ENCODE results near the gene SUPT5H. TPM values are rescaled to one million over a fixed set of nuclear protein-coding genes. Genes with fewer than 3 reads are reported as not detected.

Gene SUPT5H
- total RNA-seq, 2 donors from 2014 or later = 79.8 to 246 TPM

- intact Hi-C loops (cut with DNase I) = no loop called here
- H3K36me3 ChIP-seq = peaks cover 8 to 9% of the 10 kb centered on the region in 2 donors
These were observed 44.4 kb downstream of the SUPT5H start for GRCh38 chr19:39489756-39490155.

GRCh38 chr19:39492225-39492624 lies 46.8 kb downstream of the SUPT5H start:
- no peak overlapping the region for H3K27ac ChIP-seq
- DNase-seq (ENCODE audit: low spot score) = no peak
- H3K4me3 ChIP-seq = no peak overlapping the region
- H3K36me3 ChIP-seq = peaks cover 8 to 9% of the 10 kb centered on the region in 2 donors
- 93% methylated on average over 6 of the region's 6 CpGs for WGBS
- TF ChIP-seq POLR2AphosphoS5 (IDR thresholded peaks at IDR 0.05) = no peak
- TF ChIP-seq POLR2A (IDR thresholded peaks at IDR 0.05) = no peak
- TF ChIP-seq CTCF (IDR thresholded peaks at IDR 0.05) = no peak
- H3K9me3 ChIP-seq = no peaks in the 10 kb centered on the region
- intact Hi-C loops (cut with DNase I) = no loop called here
- H3K4me1 ChIP-seq (replicated peaks) = no peaks in the 10 kb centered on the region
- no peaks in the 10 kb centered on the region for H3K27me3 ChIP-seq (replicated peaks; ENCODE audit: insufficient read depth)

More at GRCh38 chr19:39489756-39490155, 44.4 kb downstream of the SUPT5H start:
- Histone ChIP-seq H3K27ac (no peak overlapping the region), H3K4me1 (replicated peaks) (no peaks in the 10 kb centered on the region), H3K9me3 (no peaks in the 10 kb centered on the region), H3K4me3 (no peak overlapping the region), H3K27me3 (replicated peaks; ENCODE audit: insufficient read depth) (no peaks in the 10 kb centered on the region)
- no peak for DNase-seq (ENCODE audit: low spot score)
- TF ChIP-seq POLR2AphosphoS5 (IDR thresholded peaks at IDR 0.05) (no peak), POLR2A (IDR thresholded peaks at IDR 0.05) (no peak), CTCF (IDR thresholded peaks at IDR 0.05) (no peak)
- WGBS = 79% methylated on average over 10 of the region's 10 CpGs

GRCh38 chr19:39492788-39493187 lies 47.4 kb downstream of the SUPT5H start:
- no peaks in the 10 kb centered on the region for H3K27me3 ChIP-seq (replicated peaks; ENCODE audit: insufficient read depth)
- 82% methylated on average over 3 of the region's 3 CpGs for WGBS
- DNase-seq (ENCODE audit: low spot score) = no peak
- H3K36me3 ChIP-seq = peaks cover 8 to 9% of the 10 kb centered on the region in 2 donors
- no peak overlapping the region for H3K27ac ChIP-seq
- intact Hi-C loops (cut with DNase I) = no loop called here
- H3K9me3 ChIP-seq = no peaks in the 10 kb centered on the region
- TF ChIP-seq POLR2AphosphoS5 (IDR thresholded peaks at IDR 0.05) = no peak
- no peak for TF ChIP-seq POLR2A (IDR thresholded peaks at IDR 0.05)
- no peak for TF ChIP-seq CTCF (IDR thresholded peaks at IDR 0.05)
- H3K4me1 ChIP-seq (replicated peaks) = no peaks in the 10 kb centered on the region
- H3K4me3 ChIP-seq = no peak overlapping the region

GRCh38 chr19:39494661-39495060 lies 49.3 kb downstream of the SUPT5H start:
- intact Hi-C loops (cut with DNase I) = no loop called here
- no peaks in the 10 kb centered on the region for H3K36me3 ChIP-seq
- no peaks in the 10 kb centered on the region for H3K4me1 ChIP-seq (replicated peaks)
- no peaks in the 10 kb centered on the region for H3K9me3 ChIP-seq
- H3K4me3 ChIP-seq = no peak overlapping the region
- no peak for DNase-seq (ENCODE audit: low spot score)
- TF ChIP-seq POLR2AphosphoS5 (IDR thresholded peaks at IDR 0.05) (no peak), CTCF (IDR thresholded peaks at IDR 0.05) (no peak), POLR2A (IDR thresholded peaks at IDR 0.05) (no peak)
- 78% methylated on average over 5 of the region's 5 CpGs for WGBS
- no peak overlapping the region for H3K27ac ChIP-seq
- peaks cover 6% of the 10 kb centered on the region for H3K27me3 ChIP-seq (replicated peaks; ENCODE audit: insufficient read depth)

DNA sequence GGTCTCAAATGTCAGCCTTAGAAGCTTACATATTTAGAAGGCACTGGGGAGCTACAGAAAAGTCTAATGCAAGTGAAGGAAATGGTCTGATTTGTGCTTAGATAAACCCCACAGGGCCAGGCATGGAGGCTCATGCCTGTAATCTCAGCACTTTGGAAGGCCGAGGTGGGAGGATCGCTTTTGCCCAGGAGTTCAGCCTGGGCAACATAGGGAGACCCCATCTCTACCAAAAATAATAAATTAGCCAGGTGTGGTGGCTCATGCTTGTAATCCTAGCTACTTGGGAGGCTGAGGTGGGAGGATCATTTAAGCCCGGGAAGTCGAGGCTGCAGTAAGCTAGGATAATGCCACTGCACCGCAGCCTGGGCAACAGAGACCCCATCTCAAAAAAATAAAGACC lies 50.7 kb downstream of the SUPT5H start:
- no peak for TF ChIP-seq POLR2A (IDR thresholded peaks at IDR 0.05)
- no peak for TF ChIP-seq CTCF (IDR thresholded peaks at IDR 0.05)
- TF ChIP-seq POLR2AphosphoS5 (IDR thresholded peaks at IDR 0.05) = no peak
- Histone ChIP-seq H3K4me1 (replicated peaks) (no peaks in the 10 kb centered on the region), H3K9me3 (no peaks in the 10 kb centered on the region), H3K36me3 (no peaks in the 10 kb centered on the region), H3K4me3 (no peak overlapping the region), H3K27me3 (replicated peaks; ENCODE audit: insufficient read depth) (peaks cover 6% of the 10 kb centered on the region), H3K27ac (no peak overlapping the region)
- intact Hi-C loops (cut with DNase I) = no loop called here
- 79% methylated on average over 5 of the region's 5 CpGs for WGBS
- no peak for DNase-seq (ENCODE audit: low spot score)

Data from prostate gland (tissue), 2 donors.